Measurements from ENCODE around the gene PAX8.

DNA sequence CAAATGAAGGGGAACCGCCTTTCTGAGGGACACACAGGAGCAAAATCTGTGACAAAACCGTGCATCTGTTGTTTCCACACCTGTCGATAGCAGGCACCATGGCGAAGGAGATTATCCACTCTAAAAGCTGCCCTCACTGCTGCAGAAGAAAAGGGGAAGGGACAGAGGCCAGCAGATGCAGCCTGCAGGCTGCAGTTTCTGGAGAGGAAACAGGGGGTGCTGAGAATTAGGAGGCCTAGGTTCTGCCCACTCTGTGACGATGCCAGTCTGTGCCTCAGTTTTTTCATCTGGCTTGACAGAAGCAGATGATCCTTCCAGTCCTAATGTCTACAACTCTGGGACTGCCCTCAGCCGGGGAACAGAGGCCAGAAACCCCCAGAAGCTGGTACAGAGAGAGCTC, 17.7 kb downstream of the PAX8 start:
- TF ChIP-seq CTCF (IDR thresholded peaks at IDR 0.05): no peak
- TF ChIP-seq EP300 (IDR thresholded peaks at IDR 0.05): no peak
